Umbilical cord (tissue), 2 donors: ENCODE measurements around the gene NELL1. TPM values are rescaled to one million over a fixed set of nuclear protein-coding genes. Genes with fewer than 3 reads are reported as not detected.

Experiments used
- DNase-seq: peaks from one replicate; pipeline ENCODE4 v3.0.0-alpha.2; 2015; ENCODE audit warnings: low spot score
- total RNA-seq: library from RNA; depleted of rRNA; stranded (reverse); fragments of >200 nt; gene quantifications from one replicate; pipeline ENCODE4 v1.2.3, GENCODE V29; 2014; ENCODE audit warnings: low replicate concordance; ENCODE audit not compliant: insufficient read depth

Gene NELL1
- total RNA-seq, result 4.3 TPM

- DNase-seq, result no peak
Measured at GRCh38 chr11:20668844-20669819, at the start of gene NELL1. Gene NELL1 (plus strand): TSS chr11:20669586.

- DNase-seq, result no peak
Measured at GRCh38 chr11:20620988-20621387, 48.4 kb upstream of the NELL1 start.

- no peak for DNase-seq
Measured at GRCh38 chr11:20621679-20622078, 47.7 kb upstream of the NELL1 start.

- DNase-seq, result no peak
Measured at GRCh38 chr11:20623252-20623651, 46.1 kb upstream of the NELL1 start.

- DNase-seq, result no peak
Measured at GRCh38 chr11:20626279-20626678, 43.1 kb upstream of the NELL1 start.

- no peak for DNase-seq
Measured at GRCh38 chr11:20627026-20627425, 42.4 kb upstream of the NELL1 start.

GRCh38 chr11:20627701-20628100, 41.7 kb upstream of the NELL1 start:
- DNase-seq, result no peak

GRCh38 chr11:20631519-20632168, 37.7 kb upstream of the NELL1 start:
- DNase-seq, result no peak

- no peak for DNase-seq
Measured at GRCh38 chr11:20632169-20632532, 37.2 kb upstream of the NELL1 start.

- no peak for DNase-seq
Measured at GRCh38 chr11:20634044-20634443, 35.3 kb upstream of the NELL1 start.

GRCh38 chr11:20634781-20635180, 34.6 kb upstream of the NELL1 start:
- no peak for DNase-seq

GRCh38 chr11:20638074-20638473, 31.3 kb upstream of the NELL1 start:
- DNase-seq, result no peak

- no peak for DNase-seq
Measured at GRCh38 chr11:20639688-20640087, 29.7 kb upstream of the NELL1 start.

- DNase-seq, result no peak
Measured at GRCh38 chr11:20640401-20640800, 29.0 kb upstream of the NELL1 start.

GRCh38 chr11:20644360-20644759, 25.0 kb upstream of the NELL1 start:
- no peak for DNase-seq

- DNase-seq, result peak; percentile 57
Measured at GRCh38 chr11:20647976-20648565, 21.3 kb upstream of the NELL1 start.

- no peak for DNase-seq
Measured at GRCh38 chr11:20652150-20652806, 17.1 kb upstream of the NELL1 start.

GRCh38 chr11:20654038-20654437, 15.3 kb upstream of the NELL1 start:
- DNase-seq, result no peak

- DNase-seq, result no peak
Measured at GRCh38 chr11:20656901-20657300, 12.5 kb upstream of the NELL1 start.

GRCh38 chr11:20658135-20658534, 11.3 kb upstream of the NELL1 start:
- DNase-seq, result no peak

- no peak for DNase-seq
Measured at GRCh38 chr11:20661445-20661844, 7.9 kb upstream of the NELL1 start.

- DNase-seq, result no peak
Measured at GRCh38 chr11:20661850-20662249, 7.5 kb upstream of the NELL1 start.
